AG08395 (cell line): Measurements from ENCODE around the gene FXYD5.
A peak's percentile ranks its signal among the peaks of the same experiment; 100 is the strongest.

Experiments used
- DNase-seq: peaks from one replicate; pipeline ENCODE4 v3.0.0; 2012; ENCODE audit warnings: mixed read lengths, low spot score

The FXYD5 gene, protein sequence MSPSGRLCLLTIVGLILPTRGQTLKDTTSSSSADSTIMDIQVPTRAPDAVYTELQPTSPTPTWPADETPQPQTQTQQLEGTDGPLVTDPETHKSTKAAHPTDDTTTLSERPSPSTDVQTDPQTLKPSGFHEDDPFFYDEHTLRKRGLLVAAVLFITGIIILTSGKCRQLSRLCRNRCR

GRCh38 chr19:35154525-35155406, at the start of gene FXYD5:
FXYD5 (plus strand) TSS chr19:35154735; CDS start chr19:35155551, 816 bp downstream.
- DNase-seq, result peak; percentile 88

- DNase-seq, result no peak
Measured at GRCh38 chr19:35105047-35105410, 49.5 kb upstream of the FXYD5 start.

GRCh38 chr19:35105411-35106290, 48.9 kb upstream of the FXYD5 start:
- DNase-seq, result no peak

DNA sequence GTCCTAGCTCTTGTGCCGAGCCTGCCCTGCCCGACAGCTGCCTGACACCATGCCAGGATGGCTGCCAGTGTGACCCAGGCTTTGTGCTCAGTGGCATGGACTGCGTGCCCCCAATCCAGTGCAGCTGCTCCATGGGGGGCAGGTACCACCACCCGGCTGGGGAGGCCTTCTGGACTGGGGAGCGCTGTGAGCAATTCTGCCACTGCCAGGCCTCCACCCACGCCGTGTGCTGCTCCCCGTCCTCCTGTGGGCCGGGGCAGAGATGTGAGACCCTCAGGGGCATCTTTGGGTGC, 48.3 kb upstream of the FXYD5 start:
- no peak for DNase-seq

DNA sequence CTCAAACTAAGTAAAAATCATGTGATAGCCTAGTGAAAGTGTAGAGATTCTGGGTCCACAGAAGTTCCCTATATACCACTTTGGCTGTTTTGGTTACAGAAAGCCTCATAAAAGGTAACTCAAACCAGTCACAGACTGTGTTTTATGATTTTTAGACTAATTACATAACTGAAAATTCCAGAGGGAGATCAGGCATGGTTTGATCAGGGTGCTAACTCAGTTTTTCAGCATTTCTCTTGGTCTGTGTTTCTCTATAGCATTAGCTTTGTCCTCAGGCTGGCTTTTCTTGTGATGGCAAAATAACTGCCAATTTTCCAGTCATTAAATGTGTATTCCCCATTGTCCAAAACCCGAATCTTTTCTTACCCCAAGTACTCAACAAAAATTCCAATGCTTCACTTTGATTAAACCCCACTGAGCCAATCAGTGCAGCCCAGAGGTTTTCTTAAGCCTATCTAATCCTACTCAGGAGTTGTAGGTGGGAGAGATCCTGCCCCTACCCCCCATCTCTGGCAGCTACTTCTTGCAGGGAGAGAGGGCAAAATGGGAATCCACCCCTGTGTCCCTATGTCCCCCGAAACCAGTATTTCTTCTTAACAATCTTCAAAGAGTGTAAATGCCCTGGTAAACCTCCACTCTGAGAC, 47.5 kb upstream of the FXYD5 start:
- no peak for DNase-seq

- peak; percentile 50 for DNase-seq
Measured at GRCh38 chr19:35107545-35107944, 47.0 kb upstream of the FXYD5 start.

- no peak for DNase-seq
Measured at GRCh38 chr19:35108730-35109129, 45.8 kb upstream of the FXYD5 start.

GRCh38 chr19:35109395-35110112, 45.0 kb upstream of the FXYD5 start:
- no peak for DNase-seq

DNA sequence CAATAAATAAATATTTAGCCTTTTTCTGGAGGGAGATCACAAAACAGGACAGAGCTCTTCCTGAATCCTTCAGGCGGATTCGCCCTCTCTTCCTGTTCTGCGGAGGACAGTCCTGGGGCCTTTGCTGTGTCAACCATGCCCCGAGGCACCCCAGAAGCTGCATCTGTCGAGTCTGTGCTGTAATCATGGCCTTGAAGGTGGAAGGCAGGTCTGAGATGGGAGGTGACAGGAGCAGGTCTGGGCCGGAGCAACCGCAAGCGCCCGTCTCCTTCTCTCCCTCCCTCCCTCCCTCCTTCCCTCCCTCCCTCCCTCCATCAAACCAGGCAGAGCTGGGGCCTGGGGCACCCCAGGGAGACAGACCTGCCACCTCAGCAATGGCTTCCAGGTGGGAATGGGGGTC, 43.6 kb upstream of the FXYD5 start:
- no peak for DNase-seq

- no peak for DNase-seq
Measured at GRCh38 chr19:35112995-35113688, 41.4 kb upstream of the FXYD5 start.

DNA sequence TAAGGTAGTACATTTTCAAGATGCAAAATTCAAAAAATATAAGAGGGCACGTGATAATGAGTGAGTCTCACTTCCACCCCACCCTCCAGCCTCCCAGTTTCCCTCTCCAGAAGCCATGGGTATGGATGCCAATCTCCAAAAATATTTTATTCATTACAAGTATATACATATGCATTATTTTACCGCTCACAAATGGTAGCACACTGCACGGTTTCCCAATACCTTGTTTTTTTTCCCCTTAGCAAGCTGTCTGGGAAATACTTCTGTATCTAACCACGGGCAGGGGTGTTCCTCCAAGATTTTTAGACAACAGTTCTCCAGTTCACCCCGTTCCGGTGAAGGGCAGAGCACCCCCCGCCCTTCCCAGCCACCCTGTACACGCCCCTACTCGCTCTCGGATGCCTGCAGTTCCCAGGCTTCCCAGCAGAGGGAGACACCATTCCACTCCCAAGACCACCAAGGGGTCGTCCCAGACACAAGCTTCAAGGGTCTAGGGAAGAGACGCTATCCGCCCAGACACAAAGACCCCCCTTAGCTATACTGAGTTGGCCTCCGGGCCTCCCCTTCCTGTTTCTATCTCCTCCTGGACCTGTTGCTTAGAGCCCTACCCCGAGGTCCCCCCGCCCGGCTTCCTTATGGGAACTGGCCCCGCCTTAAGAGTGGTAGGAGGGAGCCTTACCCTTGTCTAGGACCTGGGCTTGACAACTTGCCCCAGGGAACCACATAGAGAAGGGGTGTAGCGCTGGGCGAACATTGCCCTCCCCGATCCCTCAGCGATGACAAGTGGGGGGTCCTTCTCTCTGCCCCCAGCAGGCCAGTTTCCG, 40.0 kb upstream of the FXYD5 start:
- peak; percentile 84 for DNase-seq

DNA sequence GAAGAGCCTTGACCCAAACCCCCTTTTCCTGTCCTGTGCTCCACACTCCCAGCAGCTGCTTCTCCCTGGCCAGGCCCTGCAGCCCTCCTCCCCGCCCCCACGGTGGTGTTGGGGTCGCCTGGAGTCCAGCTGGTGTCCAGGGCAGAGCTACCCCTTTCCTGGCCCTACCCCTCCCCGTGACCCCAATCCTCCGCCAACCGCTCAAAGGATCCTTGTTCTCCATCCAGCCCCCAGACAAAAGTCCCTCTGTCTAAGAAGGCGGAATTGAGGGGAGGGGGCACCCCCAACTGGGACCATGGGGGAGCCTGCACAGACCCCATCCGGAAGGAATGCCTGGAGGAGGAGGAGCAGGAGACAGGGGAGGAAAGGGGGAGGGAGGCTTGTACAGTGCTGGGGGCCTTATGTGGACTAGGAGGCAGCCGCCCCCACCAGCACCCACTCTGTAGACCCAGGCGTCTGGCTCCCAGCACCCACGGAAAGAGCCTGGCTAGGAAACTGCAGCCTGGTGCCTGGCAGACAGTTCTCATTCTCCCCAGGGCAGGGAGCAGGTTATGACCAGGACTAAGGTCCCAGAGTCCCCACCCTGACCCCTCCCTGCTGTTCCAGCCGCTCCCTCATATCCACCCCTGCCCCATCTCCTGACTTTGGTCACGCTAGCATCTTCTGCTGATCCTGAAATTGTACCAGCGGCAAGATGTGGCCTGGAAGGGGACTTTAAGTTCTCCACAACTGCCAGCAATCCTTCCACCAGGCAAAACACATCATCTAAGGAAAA, 39.2 kb upstream of the FXYD5 start, which contains the start of gene FXYD3:
FXYD3 (plus strand) TSS at position 647 of the 775 bp plus-strand sequence. CDS start 3,554 bp downstream, outside the sequence.
- DNase-seq, result no peak

GRCh38 chr19:35116072-35116801, 38.3 kb upstream of the FXYD5 start:
- DNase-seq, result no peak

DNA sequence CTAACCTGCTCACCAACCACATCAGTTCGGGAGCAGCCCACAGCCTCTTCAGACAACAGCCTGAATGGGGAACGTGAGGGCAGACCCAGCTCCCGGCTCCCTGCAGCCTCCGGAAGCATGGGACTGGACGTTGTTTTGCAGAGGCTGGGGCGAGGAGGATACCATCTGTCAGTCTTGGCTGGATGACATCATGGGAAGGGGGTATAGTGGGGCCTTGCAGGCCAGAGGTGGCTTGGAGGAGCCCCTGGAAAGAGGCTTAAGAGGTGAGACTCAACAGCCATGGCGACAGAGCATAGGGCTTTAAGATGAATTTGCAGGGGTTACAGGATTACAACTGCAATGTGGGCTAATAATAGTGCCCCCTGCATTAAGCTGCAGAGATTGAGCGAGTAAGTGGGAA, 37.4 kb upstream of the FXYD5 start:
- no peak for DNase-seq

DNA sequence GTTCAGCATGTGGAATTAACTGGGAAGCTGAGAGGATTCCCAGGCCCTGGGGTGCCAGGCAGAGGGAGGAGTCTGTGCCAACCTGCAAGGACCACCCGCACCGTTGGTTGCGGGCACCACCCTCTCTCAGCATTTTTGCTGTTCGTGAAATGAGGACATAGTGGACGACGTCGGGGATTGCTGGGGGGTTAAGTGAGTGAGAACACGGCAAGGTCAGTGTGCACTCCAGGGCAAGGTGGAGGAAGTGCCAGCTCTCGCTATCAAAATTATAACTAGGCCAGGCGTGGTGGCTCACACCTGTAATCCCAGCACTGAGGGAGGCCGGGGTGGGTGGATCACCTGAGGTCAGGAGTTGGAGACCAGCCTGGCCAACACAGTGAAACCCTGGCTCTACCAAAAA, 36.7 kb upstream of the FXYD5 start:
- no peak for DNase-seq

GRCh38 chr19:35118268-35119020, 36.1 kb upstream of the FXYD5 start:
- DNase-seq, result no peak

- DNase-seq, result no peak
Measured at GRCh38 chr19:35119091-35119490, 35.4 kb upstream of the FXYD5 start.
